GM12878 (cell line): ENCODE results near the gene GPATCH3. TPM values are rescaled to one million over a fixed set of nuclear protein-coding genes. Genes with fewer than 3 reads are reported as not detected.

Experiments used
- ATAC-seq: fragments of 200-7000 bp; cut with Tn5 transposase; 3 replicates; pipeline ENCODE4 v1.9.1; 2020; ENCODE audit warnings: mild to moderate bottlenecking, moderate library complexity
- BruUV-seq: library from RNA; stranded (reverse); fragments of 400-500 nt; replicated peaks from 2 replicates; lab custom pipeline; 2021; lab: Mats Ljungman, UMichigan
- CTCF ChIA-PET: fragments of 300-600 bp; sonication (Branson Sonifier 250); formaldehyde crosslinking; extraction: SDS; loops from one replicate; lab custom pipeline; 2021; ENCODE audit warnings: inconsistent platforms; lab: Yijun Ruan, JAX
- POLR2A ChIA-PET: fragments of 350-600 bp; formaldehyde crosslinking; extraction: SDS; loops from one replicate; lab custom pipeline; 2021; ENCODE audit warnings: inconsistent platforms; lab: Charles Lee
- RAD21 ChIA-PET: fragments of 300-600 bp; sonication (Branson Sonifier 250); formaldehyde crosslinking; loops from one replicate; lab custom pipeline; 2023; ENCODE audit warnings: antibody characterized with exemption; ENCODE audit not compliant: unreplicated experiment; lab: Charles Lee
- SMC1A ChIA-PET: fragments of 300-600 bp; sonication (Branson Sonifier 250); formaldehyde crosslinking; loops from one replicate; lab custom pipeline; 2023; ENCODE audit not compliant: unreplicated experiment, uncharacterized antibody; lab: Charles Lee
- DNase-seq: peaks from one replicate; pipeline ENCODE4 v3.0.0-alpha.2; 2011; ENCODE audit warnings: low read depth, low spot score
- FAIRE-seq: peaks from 3 replicates; lab custom pipeline; 2011; peaks lifted over from hg19 to GRCh38; lab: Jason Lieb, UNC
- H2AFZ ChIP-seq: 2 replicates; pipeline ENCODE4 v1.6.0; 2011; ENCODE audit warnings: low read depth, low read length, control low read depth; ENCODE audit not compliant: control insufficient read depth
- H3K27ac ChIP-seq: 2 replicates; pipeline ENCODE4 v1.5.1; 2011; ENCODE audit warnings: control low read depth; ENCODE audit not compliant: control insufficient read depth, insufficient read depth
- H3K27me3 ChIP-seq, 2 experiments: replicated peaks in 1 of 2; 2 replicates each; pipeline versions ENCODE4 v1.6.0 to v1.6.1; 2011; ENCODE audit warnings: low read length in 1 of 2; ENCODE audit not compliant: control insufficient read depth in 2 of 2, insufficient read depth in 2 of 2
- H3K36me3 ChIP-seq, 2 experiments: 2 replicates each; pipeline ENCODE4 v1.5.1; 2011; ENCODE audit warnings: low read length in 1 of 2; ENCODE audit not compliant: control insufficient read depth in 2 of 2, insufficient read depth in 2 of 2
- H3K4me1 ChIP-seq: 2 replicates; pipeline ENCODE4 v1.6.1; 2011; ENCODE audit warnings: mild to moderate bottlenecking, low read length, moderate library complexity, mixed read lengths; ENCODE audit not compliant: control insufficient read depth, insufficient read depth
- H3K4me2 ChIP-seq: 2 replicates; pipeline ENCODE4 v1.6.0; 2011; ENCODE audit warnings: control low read depth; ENCODE audit not compliant: control insufficient read depth, insufficient read depth
- H3K4me3 ChIP-seq: fragments of 200-600 bp; sonication (generic); 2 replicates; pipeline ENCODE4 v1.5.1; 2016
- H3K79me2 ChIP-seq: 2 replicates; pipeline ENCODE4 v1.6.0; 2011; ENCODE audit warnings: low read length; ENCODE audit not compliant: control insufficient read depth, insufficient read depth
- H3K9ac ChIP-seq: 2 replicates; pipeline ENCODE4 v1.8.0; 2011; ENCODE audit warnings: low read length, control low read depth, mixed read lengths; ENCODE audit not compliant: control insufficient read depth, insufficient read depth
- H3K9me3 ChIP-seq: replicated peaks from 3 replicates; pipeline ENCODE4 v1.5.1; 2011; ENCODE audit warnings: mild to moderate bottlenecking, low read length; ENCODE audit not compliant: control insufficient read depth, insufficient read depth
- H4K20me1 ChIP-seq: 2 replicates; pipeline ENCODE4 v1.6.0; 2011; ENCODE audit not compliant: control insufficient read depth, insufficient read depth
- ATF2 ChIP-seq: IDR thresholded peaks from 2 replicates; pipeline ENCODE4 v1.6.1; 2012; ENCODE audit warnings: low read length, inconsistent platforms
- BHLHE40 ChIP-seq, 2 experiments: fragments of 450-650 bp in 1 of 2; IDR thresholded peaks; 2 replicates each; pipeline ENCODE4 v1.6.1; 2011 to 2017; ENCODE audit warnings: low read depth in 2 of 2, borderline replicate concordance in 1 of 2, improper control_type of control experiment in 1 of 2, low read length in 1 of 2, mild to moderate bottlenecking in 1 of 2
- CEBPB ChIP-seq, 2 experiments: fragments of 150-350 bp in 1 of 2; IDR thresholded peaks; 2 replicates each; pipeline ENCODE4 v1.6.1; 2012 to 2014; ENCODE audit warnings: low read depth in 2 of 2, low read length in 2 of 2, borderline replicate concordance in 1 of 2, inconsistent platforms in 1 of 2
- CHD4 ChIP-seq: fragments of 200-600 bp; sonication (generic); IDR thresholded peaks from 2 replicates; pipeline ENCODE4 v1.6.1; 2016; ENCODE audit warnings: mild to moderate bottlenecking
- CTCF ChIP-seq, 3 experiments: IDR thresholded peaks in 2 of 3; conservative IDR thresholded peaks in 1 of 3; 2 replicates each; pipeline ENCODE4 v1.5.1; 2011; ENCODE audit warnings: low read depth in 3 of 3, low read length in 3 of 3, mild to moderate bottlenecking in 3 of 3, control low read depth in 2 of 3, moderate library complexity in 2 of 3, inconsistent platforms in 1 of 3, mixed read lengths in 1 of 3; ENCODE audit not compliant: control insufficient read depth in 2 of 3, insufficient read depth in 1 of 3; ENCODE audit errors: extremely low read depth in 1 of 3
- GABPA ChIP-seq: IDR thresholded peaks from 2 replicates; pipeline ENCODE4 v1.6.1; 2014; ENCODE audit warnings: antibody characterized with exemption, low read depth, mild to moderate bottlenecking, inconsistent platforms
- IRF3 ChIP-seq: fragments of 450-650 bp; IDR thresholded peaks from 2 replicates; pipeline ENCODE4 v1.6.1; 2014; ENCODE audit warnings: mild to moderate bottlenecking
- LARP7 ChIP-seq: fragments of 450-650 bp; IDR thresholded peaks from 2 replicates; pipeline ENCODE4 v1.6.1; 2017; ENCODE audit warnings: mild to moderate bottlenecking
- MAX ChIP-seq: IDR thresholded peaks from 2 replicates; pipeline ENCODE4 v1.6.1; 2012; ENCODE audit warnings: low read depth, low read length, improper control_type of control experiment
- MTA2 ChIP-seq: fragments of 450-650 bp; IDR thresholded peaks from 2 replicates; pipeline ENCODE4 v1.6.1; 2016; ENCODE audit warnings: low read depth, mild to moderate bottlenecking, moderate library complexity
- RB1 ChIP-seq: fragments of 450-650 bp; formaldehyde crosslinking; IDR thresholded peaks from 2 replicates; pipeline ENCODE4 v1.6.1; 2017; ENCODE audit warnings: mild to moderate bottlenecking, borderline replicate concordance
- RCOR1 ChIP-seq: conservative IDR thresholded peaks from 2 replicates; pipeline ENCODE4 v1.6.1; 2012; ENCODE audit warnings: low read depth, low read length, improper control_type of control experiment
- SMARCA5 ChIP-seq: fragments of 450-650 bp; IDR thresholded peaks from 2 replicates; pipeline ENCODE4 v1.6.1; 2017; ENCODE audit warnings: mild to moderate bottlenecking
- STAT1 ChIP-seq: fragments of 450-650 bp; conservative IDR thresholded peaks from 2 replicates; pipeline ENCODE4 v1.6.1; 2014; ENCODE audit warnings: antibody characterized with exemption, mild to moderate bottlenecking
- TCF12 ChIP-seq: IDR thresholded peaks from 2 replicates; pipeline ENCODE4 v1.6.1; 2011; ENCODE audit warnings: low read depth, mild to moderate bottlenecking, low read length
- ZNF217 ChIP-seq: fragments of 450-650 bp; IDR thresholded peaks from 2 replicates; pipeline ENCODE4 v1.6.1; 2017; ENCODE audit warnings: antibody characterized with exemption, mild to moderate bottlenecking
- ZSCAN29 ChIP-seq: fragments of 450-650 bp; IDR thresholded peaks from 2 replicates; pipeline ENCODE4 v1.6.1; 2017; ENCODE audit warnings: mild to moderate bottlenecking, moderate library complexity
- WGBS: methylation state at CpG from one replicate; pipeline ENCODE4 v1.1.6; 2016; ENCODE audit warnings: low lambda C conversion rate; ENCODE audit not compliant: insufficient replicate concordance, insufficient coverage; ENCODE audit errors: missing lambda C conversion rate; 5-methylcytosine and 5-hydroxymethylcytosine counted together
- in situ Hi-C: fragments of 300-500 bp; cut with MboI; formaldehyde crosslinking; loops from 9 replicates; pipeline ENCODE4 v1.14.3; 2018; ENCODE audit warnings: mixed read lengths
- intact Hi-C: fragments of 100-400 bp; cut with micrococcal nuclease; formaldehyde crosslinking; loops from one replicate; pipeline ENCODE4 v1.14.2; 2022; ENCODE audit not compliant: unreplicated experiment
- polyA plus RNA-seq, 11 experiments: library from polyadenylated mRNA; depleted of rRNA in 4 of 11; unstranded in 6 of 11; stranded (reverse) in 5 of 11; fragments of >200 nt; fragmentation: Nextera tagmentation in 4 of 11; fragmentation: Illumina TruSeq in 1 of 11; extraction: Ambion mirVana in 4 of 11; extraction: Trizol in 1 of 11; gene quantifications; 1 replicate in 1 of 11; 2 replicates in 10 of 11; pipeline versions ENCODE4 v1.2.1 to v1.2.3, GENCODE V29; 2011 to 2016; ENCODE audit warnings: inconsistent platforms in 2 of 11, missing spikeins in 2 of 11, low read depth in 1 of 11
- total RNA-seq, 4 experiments: library from RNA; depleted of rRNA in 3 of 4; stranded (reverse); fragments of >200 nt in 3 of 4; fragmentation: Illumina TruSeq in 1 of 4; extraction: Trizol in 1 of 4; gene quantifications; 2 replicates each; pipeline versions ENCODE4 v1.2.1 to v1.2.3, GENCODE V29; 2013 to 2021

GPATCH3 gene
- total and polyA plus RNA-seq, 10 of the 15 experiments (the other 5 are each of a cell fraction or from before 2014, with no cell fraction given) = 0.56 to 13.4 (median 8.7) TPM

- TF ChIP-seq BHLHE40 (IDR thresholded peaks at IDR 0.05; ENCODE audit: borderline replicate concordance in 1 of 2, low read depth in 2 of 2, low read length in 1 of 2) (0 out of 4 replicates have a peak, but pooled peaks of 1 of the 2 experiments have one; percentile 26), IRF3 (no peak), ZSCAN29 (no peak), RCOR1 (peak; percentile 89), LARP7 (peak; percentile 63; the same call in 1 of the 2 replicates), CHD4 (no peak)
- TF ChIP-seq, all 136 proteins: peak for 58
Measured at GRCh38 chr1:26900001-26900814, at the start of gene GPATCH3 (continued).

GRCh38 chr1:26949926-26950319 lies 49.7 kb upstream of the GPATCH3 start:
- Histone ChIP-seq H3K4me1 (no peaks in the 10 kb centered on the region), H3K27me3 (no peaks in the 10 kb centered on the region), H3K79me2 (no peaks in the 10 kb centered on the region), H3K27ac (no peak overlapping the region), H3K4me3 (no peak overlapping the region), H2AFZ (no peak overlapping the region), H3K9me3 (no peaks in the 10 kb centered on the region), H3K36me3 (peaks cover 4 to 16% of the 10 kb centered on the region in 2 experiments; a peak in 3 of 4 replicates), H3K9ac (no peak overlapping the region), H4K20me1 (no peaks in the 10 kb centered on the region; the same call in 1 of the 2 replicates), H3K4me2 (no peak overlapping the region)
- TF ChIP-seq CTCF (IDR thresholded peaks at IDR 0.05 in 2 of 3, conservative IDR thresholded peaks at IDR 0.05 in 1 of 3; ENCODE audit: control insufficient read depth in 2 of 3, extremely low read depth in 1 of 3, insufficient read depth in 1 of 3, low read depth in 3 of 3, low read length in 3 of 3) (no peak), CEBPB (IDR thresholded peaks at IDR 0.05; ENCODE audit: borderline replicate concordance in 1 of 2, low read depth in 2 of 2, low read length in 2 of 2) (no peak), STAT1 (no peak), MAX (no peak), ATF2 (no peak), RB1 (no peak), ZNF217 (no peak), MTA2 (no peak), SMARCA5 (no peak), GABPA (no peak), TCF12 (no peak)
- ATAC-seq = no peak; the same call in 2 of the 3 replicates
- intact Hi-C loops (no loop called here), in situ Hi-C loops (no loop called here)
- no peak for FAIRE-seq
- DNase-seq = no peak
- WGBS = 97% methylated on average over 3 of the region's 3 CpGs
- RAD21 ChIA-PET = no interaction called here
- BruUV-seq = no TSS peak
- CTCF ChIA-PET = no interaction called here
- SMC1A ChIA-PET = no interaction called here
- POLR2A ChIA-PET = no interaction called here
